ENCODE results near the gene PARD3B. TPM values are rescaled to one million over a fixed set of nuclear protein-coding genes. Genes with fewer than 3 reads are reported as not detected.

PARD3B gene
- total RNA-seq, 1 experiment from 2014 or later: 2.0 TPM

- Histone ChIP-seq H3K9me3 (ENCODE audit: control insufficient read depth in 1 of 2, insufficient read depth in 1 of 2, low read depth in 1 of 2, low read length in 2 of 2) (no peaks in the 10 kb centered on the region), H3K27me3 (ENCODE audit: insufficient read depth, low read length) (no peaks in the 10 kb centered on the region), H3K4me2 (ENCODE audit: low read length) (no peak overlapping the region), H3K4me3 (replicated peaks in 1 of 2; ENCODE audit: low read depth in 1 of 2, low read length in 2 of 2) (no peak overlapping the region), H3K27ac (ENCODE audit: low read depth, low read length) (no peak overlapping the region), H4K20me1 (ENCODE audit: insufficient read depth) (no peaks in the 10 kb centered on the region), H2AFZ (ENCODE audit: low read depth, low read length, poor library complexity, severe bottlenecking) (no peak overlapping the region), H3K79me2 (ENCODE audit: insufficient read depth, low read length) (no peaks in the 10 kb centered on the region), H3K9me2 (ENCODE audit: insufficient read depth) (no peaks in the 10 kb centered on the region), H3K9ac (ENCODE audit: low read length) (no peak overlapping the region), H3K4me1 (ENCODE audit: control insufficient read depth in 1 of 2, insufficient read depth in 2 of 2, low read length in 2 of 2) (no peaks in the 10 kb centered on the region), H3K36me3 (ENCODE audit: control insufficient read depth in 1 of 2, insufficient read depth in 2 of 2, low read length in 2 of 2) (no peaks in the 10 kb centered on the region)
- TF ChIP-seq POLR2AphosphoS5 (IDR thresholded peaks at IDR 0.05; ENCODE audit: low read depth, low read length): no peak
- no peak for TF ChIP-seq ZBTB33 (IDR thresholded peaks at IDR 0.05; ENCODE audit: extremely low read depth, insufficient replicate concordance, low read length)
- TF ChIP-seq SP1 (IDR thresholded peaks at IDR 0.05; ENCODE audit: low read depth): no peak
- TF ChIP-seq CEBPB (IDR thresholded peaks at IDR 0.05; ENCODE audit: low read depth): no peak
- TF ChIP-seq RAD21 (IDR thresholded peaks at IDR 0.05; ENCODE audit: low read depth): no peak
- TF ChIP-seq JUND (IDR thresholded peaks at IDR 0.05): no peak
- no peak for TF ChIP-seq MAX (IDR thresholded peaks at IDR 0.05)
- TF ChIP-seq EGR1 (IDR thresholded peaks at IDR 0.05; ENCODE audit: low read depth): no peak
- no peak for TF ChIP-seq TCF7L2 (IDR thresholded peaks at IDR 0.05; ENCODE audit: borderline replicate concordance, extremely low read depth, insufficient read depth, insufficient read length)
- TF ChIP-seq SIN3A (IDR thresholded peaks at IDR 0.05; ENCODE audit: low read depth): no peak
- no peak for TF ChIP-seq ZNF274 (IDR thresholded peaks at IDR 0.05; ENCODE audit: low read depth, low read length)
- TF ChIP-seq YY1 (IDR thresholded peaks at IDR 0.05; ENCODE audit: extremely low read depth, insufficient replicate concordance, low read depth, low read length): no peak
- CTCF ChIA-PET: no interaction called here
- POLR2A ChIA-PET: no interaction called here
- RAD21 ChIA-PET (ENCODE audit: low non-redundant PET in 1 of 2, low total read pairs in 2 of 2, uncharacterized antibody in 2 of 2, unreplicated experiment in 2 of 2): no interaction called here
- ATAC-seq (no peak), DNase-seq (ENCODE audit: low read depth, low spot score) (no peak)
- no TSS peak for BruUV-seq (replicated peaks)
- intact Hi-C loops (cut with micrococcal nuclease): no loop called here
Measured at GRCh38 chr2:204920776-204921175, 375.5 kb downstream of the PARD3B start.
